HepG2 (cell line): ENCODE data around the gene PRR33. TPM values are rescaled to one million over a fixed set of nuclear protein-coding genes. Genes with fewer than 3 reads are reported as not detected.

ENCODE experiments used
- ATAC-seq: fragments of 200-7000 bp; cut with Tn5 transposase; 3 replicates; pipeline ENCODE4 v1.9.1; 2020; ENCODE audit warnings: mild to moderate bottlenecking, moderate library complexity
- BruUV-seq: library from RNA; stranded (reverse); fragments of 400-500 nt; replicated peaks from 2 replicates; lab custom pipeline; 2021; lab: Mats Ljungman, UMichigan
- CTCF ChIA-PET: fragments of 300-600 bp; formaldehyde crosslinking; extraction: SDS; loops from one replicate; lab custom pipeline; 2021; ENCODE audit warnings: low total read pairs, inconsistent platforms, low intra/inter-chr PET ratio; lab: Yijun Ruan, JAX
- POLR2A ChIA-PET: fragments of 350-600 bp; sonication (Branson Sonifier 250); formaldehyde crosslinking; loops from one replicate; lab custom pipeline; 2020; ENCODE audit warnings: antibody characterized with exemption, inconsistent platforms; lab: Yijun Ruan, JAX
- DNase-seq: peaks from one replicate; pipeline ENCODE4 v3.0.0-alpha.2; 2015; ENCODE audit warnings: low spot score
- FAIRE-seq: peaks from 3 replicates; lab custom pipeline; 2011; peaks lifted over from hg19 to GRCh38; lab: Jason Lieb, UNC
- H2AFZ ChIP-seq: one replicate; pipeline ENCODE4 v1.6.1; 2011; ENCODE audit warnings: low read length, inconsistent platforms
- H3K27ac ChIP-seq: fragments of 300-600 bp; 3 replicates; pipeline ENCODE4 v1.8.0; 2011; ENCODE audit warnings: mixed run types, mild to moderate bottlenecking, mixed read lengths, low read length, inconsistent platforms; ENCODE audit not compliant: insufficient read depth; ENCODE audit errors: extremely low read length
- H3K27me3 ChIP-seq, 2 experiments: fragments of 200-600 bp in 1 of 2; 2 replicates in 1 of 2; 3 replicates in 1 of 2; pipeline versions ENCODE4 v1.6.0 to v1.8.0; 2011; ENCODE audit warnings: low read length in 2 of 2, mild to moderate bottlenecking in 2 of 2, moderate library complexity in 2 of 2, inconsistent platforms in 1 of 2; ENCODE audit not compliant: insufficient read depth in 2 of 2, control insufficient read depth in 1 of 2
- H3K36me3 ChIP-seq, 2 experiments: fragments of 200-600 bp in 1 of 2; replicated peaks in 1 of 2; 2 replicates in 1 of 2; 3 replicates in 1 of 2; pipeline versions ENCODE4 v1.5.1 to v1.8.0; 2011; ENCODE audit warnings: low read length in 2 of 2, inconsistent platforms in 1 of 2; ENCODE audit not compliant: insufficient read depth in 2 of 2, control insufficient read depth in 1 of 2
- H3K4me1 ChIP-seq: 2 replicates; pipeline ENCODE4 v1.5.1; 2012; ENCODE audit warnings: low read length, inconsistent platforms; ENCODE audit not compliant: insufficient read depth
- H3K4me2 ChIP-seq: 2 replicates; pipeline ENCODE4 v1.6.0; 2011; ENCODE audit warnings: low read depth, low read length, inconsistent platforms
- H3K4me3 ChIP-seq, 3 experiments: fragments of 200-600 bp in 1 of 3; sonication (generic), shearing (Covaris generic) in 1 of 3; replicated peaks in 1 of 3; 2 replicates each; pipeline ENCODE4 v1.5.1; 2011 to 2016; ENCODE audit warnings: low read length in 3 of 3, inconsistent platforms in 2 of 3, low read depth in 2 of 3, mild to moderate bottlenecking in 2 of 3, control low read depth in 1 of 3, mixed read lengths in 1 of 3; ENCODE audit not compliant: insufficient read depth in 1 of 3
- H3K79me2 ChIP-seq: one replicate; pipeline ENCODE4 v1.6.1; 2011; ENCODE audit warnings: low read length, inconsistent platforms; ENCODE audit not compliant: insufficient read depth
- H3K9ac ChIP-seq: 2 replicates; pipeline ENCODE4 v1.6.0; 2011; ENCODE audit warnings: mild to moderate bottlenecking, low read depth, low read length, inconsistent platforms; ENCODE audit not compliant: insufficient read depth
- H3K9me3 ChIP-seq: 2 replicates; pipeline ENCODE4 v1.5.1; 2012; ENCODE audit warnings: mild to moderate bottlenecking, low read length
- H4K20me1 ChIP-seq: 2 replicates; pipeline ENCODE4 v1.6.0; 2011; ENCODE audit warnings: inconsistent platforms, mild to moderate bottlenecking, low read length, moderate library complexity; ENCODE audit not compliant: insufficient read depth
- KAT2B ChIP-seq: fragments of 150-350 bp; IDR thresholded peaks from 2 replicates; pipeline ENCODE4 v1.6.1; 2014; ENCODE audit warnings: low read depth, low read length, borderline replicate concordance
- TERF1 ChIP-seq: sonication (generic); formaldehyde crosslinking; IDR thresholded peaks from 2 replicates; pipeline ENCODE4 v1.8.0; 2022; ENCODE audit warnings: mild to moderate bottlenecking, missing genetic modification reagents, moderate library complexity
- ZNF720 ChIP-seq: sonication (generic); formaldehyde crosslinking; IDR thresholded peaks from 2 replicates; pipeline ENCODE4 v1.4.0; 2020; ENCODE audit warnings: missing genetic modification reagents
- ZUFSP ChIP-seq: sonication (generic); formaldehyde crosslinking; IDR thresholded peaks from 2 replicates; pipeline ENCODE4 v1.9.0; 2021; ENCODE audit warnings: missing genetic modification reagents, mild to moderate bottlenecking, borderline replicate concordance
- WGBS: methylation state at CpG from one replicate; pipeline ENCODE4 v1.1.6; 2017; ENCODE audit warnings: low lambda C conversion rate; 5-methylcytosine and 5-hydroxymethylcytosine counted together
- in situ Hi-C: cut with HindIII; loops from 2 replicates; pipeline ENCODE4 v1.10.0; 2017; ENCODE audit warnings: low pct_unique_long_range_greater_than_20kb; ENCODE audit not compliant: extremely low pct_ligation_motif_present
- intact Hi-C: fragments of 100-400 bp; cut with micrococcal nuclease; formaldehyde crosslinking; loops from one replicate; pipeline ENCODE4 v1.10.0; 2022; ENCODE audit not compliant: unreplicated experiment
- polyA plus RNA-seq, 8 experiments: library from polyadenylated mRNA; depleted of rRNA in 3 of 8; stranded (reverse) in 7 of 8; unstranded in 1 of 8; fragments of >200 nt; fragmentation: Illumina TruSeq in 4 of 8; extraction: Trizol in 4 of 8; gene quantifications; 2 replicates each; pipeline versions ENCODE4 v1.2.1 to v1.2.3, GENCODE V29; 2011 to 2016; ENCODE audit warnings: low read depth in 4 of 8, missing spikeins in 1 of 8, mixed read lengths in 1 of 8; ENCODE audit not compliant: insufficient read depth in 1 of 8
- total RNA-seq, 5 experiments: library from RNA; depleted of rRNA; stranded (reverse); fragments of >200 nt; fragmentation: Illumina TruSeq; extraction: Trizol; gene quantifications; 2 replicates each; pipeline ENCODE4 v1.2.3, GENCODE V29; 2016; ENCODE audit warnings: low read depth in 1 of 5

The PRR33 gene
- total and polyA plus RNA-seq, 2 of the 13 experiments (the other 11 are each of a cell fraction or from before 2014, with no cell fraction given) = not detected

- H2AFZ ChIP-seq = no peak overlapping the region
- no peaks in the 10 kb centered on the region for H3K36me3 ChIP-seq
- no peak for ATAC-seq
- H3K4me2 ChIP-seq = no peak overlapping the region
- no peak for TF ChIP-seq KAT2B
- TF ChIP-seq ZNF720 (CRISPR knock-in tag) = no peak
- TF ChIP-seq TERF1 = no peak
- TF ChIP-seq ZUFSP (CRISPR knock-in tag) = no peak
- POLR2A ChIA-PET = no interaction called here
- H4K20me1 ChIP-seq = no peaks in the 10 kb centered on the region
- no peaks in the 10 kb centered on the region for H3K79me2 ChIP-seq
- peaks cover 14 to 57% of the 10 kb centered on the region in 2 experiments for H3K27me3 ChIP-seq
- intact Hi-C loops = no loop called here
- H3K9ac ChIP-seq = no peak overlapping the region
- H3K4me1 ChIP-seq = no peaks in the 10 kb centered on the region
- H3K27ac ChIP-seq = no peak overlapping the region
- WGBS = 17% methylated on average over 4 of the region's 4 CpGs
- no peaks in the 10 kb centered on the region for H3K9me3 ChIP-seq
- no TSS peak for BruUV-seq
- in situ Hi-C loops = no loop called here
- no peak for DNase-seq
- H3K4me3 ChIP-seq = no peak overlapping the region
- CTCF ChIA-PET = no interaction called here
- no peak for FAIRE-seq
These were observed 30.0 kb downstream of the PRR33 start for GRCh38 chr11:1861435-1862411.
